Stimulated activated CD4-positive, alpha-beta T cell treated with anti-CD3 and anti-CD28 coated beads, Interleukin-15, amount 100 ng/mL, for 48 hours (primary cell): Measurements from ENCODE around the gene GNB1L.

ENCODE experiments used
- DNase-seq, 2 donors: peaks; one replicate each; pipeline ENCODE4 v3.0.0-alpha.2; 2020; ENCODE audit warnings: low read depth in 2 of 2

GNB1L gene

DNA sequence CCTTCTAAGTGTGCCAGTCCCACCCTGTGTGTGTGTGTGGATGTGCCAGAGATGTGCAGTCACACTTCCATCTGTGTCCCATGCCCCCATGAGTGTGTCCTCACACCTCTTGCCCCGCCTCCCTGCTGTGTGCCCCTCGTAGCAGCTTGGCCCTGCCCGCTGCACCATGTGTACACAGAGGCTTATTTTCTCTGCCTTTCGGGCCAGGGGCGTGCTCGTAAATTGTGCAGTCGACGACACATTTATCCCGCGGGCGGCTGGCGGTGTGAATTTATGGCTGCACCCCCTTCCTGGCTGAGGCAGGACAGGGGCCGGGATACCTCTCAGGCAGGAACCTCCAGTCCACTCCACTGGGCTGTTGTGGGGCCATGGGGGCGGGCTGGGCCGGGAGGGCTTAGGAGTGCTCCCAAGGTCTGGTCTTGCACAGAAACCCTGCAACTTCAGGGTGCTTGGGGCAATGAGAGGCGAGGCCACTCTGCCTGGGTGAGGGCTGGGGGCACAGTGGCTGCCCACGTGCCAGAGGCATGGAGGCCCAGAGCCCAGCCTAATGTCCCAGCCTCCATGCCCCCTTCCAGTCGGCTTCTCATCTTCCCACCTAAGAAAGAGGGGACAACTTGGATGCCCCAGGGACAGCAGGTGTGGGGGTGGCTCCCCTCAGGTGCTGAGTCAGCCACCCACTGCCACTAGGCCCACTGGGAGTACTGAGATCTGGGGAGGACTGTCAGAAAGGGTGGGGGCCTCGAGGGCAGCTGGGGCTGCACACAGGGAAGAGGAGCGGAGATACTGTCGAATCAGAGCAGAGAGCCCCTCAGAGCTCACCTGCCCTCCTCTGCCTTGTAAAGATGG is 118.8 kb downstream of the GNB1L start:
- no peak for DNase-seq

- no peak for DNase-seq
Measured at GRCh38 chr22:19734837-19735382, 119.8 kb downstream of the GNB1L start.

GRCh38 chr22:19734163-19734562 is 120.5 kb downstream of the GNB1L start:
- no peak for DNase-seq

DNA sequence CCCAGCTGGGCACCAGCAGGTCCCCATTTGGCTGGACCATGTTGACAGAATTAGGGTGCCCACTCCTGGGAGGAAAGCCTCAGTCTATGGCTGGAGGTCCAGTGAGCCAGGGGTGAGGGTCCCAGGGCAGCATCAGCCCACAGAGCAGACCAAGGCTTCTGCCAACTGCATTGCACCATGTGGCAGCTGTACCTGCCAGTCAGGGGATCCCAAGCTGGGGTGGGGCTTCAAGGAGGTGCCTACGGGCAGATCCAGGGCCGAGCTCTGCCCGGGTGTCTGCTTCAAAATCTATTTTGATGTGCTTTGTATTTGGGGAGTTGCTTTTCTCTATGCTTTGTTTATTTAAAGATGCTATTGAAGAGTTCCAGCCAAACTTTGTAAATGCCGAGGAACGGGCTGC is 120.9 kb downstream of the GNB1L start:
- no peak for DNase-seq
